ENCODE results near the gene ASB15. TPM values are rescaled to one million over a fixed set of nuclear protein-coding genes. Genes with fewer than 3 reads are reported as not detected.
A peak's percentile ranks its signal among the peaks of the same experiment; 100 is the strongest.
"Not testable (repeated sequence)": the region's sequence is repeated elsewhere in the genome, so short reads cannot be mapped to it uniquely, and the experiment has no call there.

The ASB15 gene
- total RNA-seq, result 2.6 TPM

- H3K9ac ChIP-seq (ENCODE audit: low read depth in 1 of 3, low read length in 3 of 3), result peak within 1 kb of the TSS; percentile 79 to 93 (median 81)
- H3K4me1 ChIP-seq (ENCODE audit: control insufficient read depth in 3 of 3, insufficient read depth in 3 of 3, low read length in 3 of 3), result peaks cover 9 to 14% (median 9%) of the 10 kb centered on the region in 3 donors
- H3K36me3 ChIP-seq (ENCODE audit: control insufficient read depth in 3 of 3, insufficient read depth in 3 of 3, low read length in 3 of 3), result peaks cover 0 to 3% (median 0%) of the 10 kb centered on the region in 3 donors
- H3K9me3 ChIP-seq (ENCODE audit: control insufficient read depth in 3 of 3, low read length in 3 of 3), result no peaks in the 10 kb centered on the region
- peak within 1 kb of the TSS; percentile 96 for H3K27ac ChIP-seq (ENCODE audit: low read depth, low read length)
- H3K27me3 ChIP-seq (ENCODE audit: control insufficient read depth in 3 of 3, insufficient read depth in 3 of 3, low read length in 3 of 3), result no peaks in the 10 kb centered on the region
- peak within 1 kb of the TSS; percentile 57 to 81 (median 57) for H3K4me3 ChIP-seq (ENCODE audit: low read length in 3 of 3)
These were observed at the start of gene ASB15 for GRCh38 chr7:123601530-123601929. Gene ASB15 (plus strand): TSS chr7:123601821. CDS start chr7:123614503, 12,682 bp downstream.

- Histone ChIP-seq H3K36me3 (ENCODE audit: control insufficient read depth in 3 of 3, insufficient read depth in 3 of 3, low read length in 3 of 3) (peaks cover 3 to 26% (median 24%) of the 10 kb centered on the region in 3 donors), H3K4me1 (ENCODE audit: control insufficient read depth in 3 of 3, insufficient read depth in 3 of 3, low read length in 3 of 3) (peaks cover 4 to 28% (median 18%) of the 10 kb centered on the region in 3 donors)
- not testable (repeated sequence) for H3K9me3 ChIP-seq (ENCODE audit: control insufficient read depth in 3 of 3, low read length in 3 of 3); H3K9ac ChIP-seq (ENCODE audit: low read depth in 1 of 3, low read length in 3 of 3); H3K27me3 ChIP-seq (ENCODE audit: control insufficient read depth in 3 of 3, insufficient read depth in 3 of 3, low read length in 3 of 3); H3K27ac ChIP-seq (ENCODE audit: low read depth, low read length); H3K4me3 ChIP-seq (ENCODE audit: low read length in 3 of 3)
These were observed 49.5 kb upstream of the ASB15 start for GRCh38 chr7:123552134-123552533.

GRCh38 chr7:123552641-123553040 is 49.0 kb upstream of the ASB15 start:
- no peaks in the 10 kb centered on the region for H3K9me3 ChIP-seq (ENCODE audit: control insufficient read depth in 3 of 3, low read length in 3 of 3)
- no peak overlapping the region for H3K4me3 ChIP-seq (ENCODE audit: low read length in 3 of 3)
- peaks cover 3 to 26% (median 24%) of the 10 kb centered on the region in 3 donors for H3K36me3 ChIP-seq (ENCODE audit: control insufficient read depth in 3 of 3, insufficient read depth in 3 of 3, low read length in 3 of 3)
- no peaks in the 10 kb centered on the region for H3K27me3 ChIP-seq (ENCODE audit: control insufficient read depth in 3 of 3, insufficient read depth in 3 of 3, low read length in 3 of 3)
- H3K4me1 ChIP-seq (ENCODE audit: control insufficient read depth in 3 of 3, insufficient read depth in 3 of 3, low read length in 3 of 3), result peaks cover 4 to 28% (median 18%) of the 10 kb centered on the region in 3 donors
- H3K9ac ChIP-seq (ENCODE audit: low read depth in 1 of 3, low read length in 3 of 3), result no peak overlapping the region
- no peak overlapping the region for H3K27ac ChIP-seq (ENCODE audit: low read depth, low read length)

GRCh38 chr7:123553159-123553558 is 48.5 kb upstream of the ASB15 start:
- Histone ChIP-seq H3K36me3 (ENCODE audit: control insufficient read depth in 3 of 3, insufficient read depth in 3 of 3, low read length in 3 of 3) (peaks cover 3 to 24% (median 23%) of the 10 kb centered on the region in 3 donors), H3K4me1 (ENCODE audit: control insufficient read depth in 3 of 3, insufficient read depth in 3 of 3, low read length in 3 of 3) (peaks cover 4 to 28% (median 20%) of the 10 kb centered on the region in 3 donors), H3K27ac (ENCODE audit: low read depth, low read length) (no peak overlapping the region)

GRCh38 chr7:123555484-123555883 is 46.1 kb upstream of the ASB15 start:
- Histone ChIP-seq H3K36me3 (ENCODE audit: control insufficient read depth in 3 of 3, insufficient read depth in 3 of 3, low read length in 3 of 3) (peaks cover 3 to 17% (median 9%) of the 10 kb centered on the region in 3 donors), H3K4me1 (ENCODE audit: control insufficient read depth in 3 of 3, insufficient read depth in 3 of 3, low read length in 3 of 3) (peaks cover 4 to 28% (median 23%) of the 10 kb centered on the region in 3 donors), H3K9ac (ENCODE audit: low read depth in 1 of 3, low read length in 3 of 3) (no peak overlapping the region), H3K27ac (ENCODE audit: low read depth, low read length) (no peak overlapping the region), H3K27me3 (ENCODE audit: control insufficient read depth in 3 of 3, insufficient read depth in 3 of 3, low read length in 3 of 3) (no peaks in the 10 kb centered on the region), H3K4me3 (ENCODE audit: low read length in 3 of 3) (peak overlapping the region in 1 of 3 donors; percentile 25), H3K9me3 (ENCODE audit: control insufficient read depth in 3 of 3, low read length in 3 of 3) (no peaks in the 10 kb centered on the region)

More at GRCh38 chr7:123553159-123553558, 48.5 kb upstream of the ASB15 start:
- Histone ChIP-seq H3K27me3 (ENCODE audit: control insufficient read depth in 3 of 3, insufficient read depth in 3 of 3, low read length in 3 of 3) (no peaks in the 10 kb centered on the region), H3K9me3 (ENCODE audit: control insufficient read depth in 3 of 3, low read length in 3 of 3) (no peaks in the 10 kb centered on the region), H3K9ac (ENCODE audit: low read depth in 1 of 3, low read length in 3 of 3) (no peak overlapping the region), H3K4me3 (ENCODE audit: low read length in 3 of 3) (no peak overlapping the region)

GRCh38 chr7:123557016-123557397 is 44.6 kb upstream of the ASB15 start:
- H3K4me1 ChIP-seq (ENCODE audit: control insufficient read depth in 3 of 3, insufficient read depth in 3 of 3, low read length in 3 of 3), result peaks cover 4 to 28% (median 23%) of the 10 kb centered on the region in 3 donors
- peak overlapping the region; percentile 93 to 96 (median 96) for H3K9ac ChIP-seq (ENCODE audit: low read depth in 1 of 3, low read length in 3 of 3)
- H3K27ac ChIP-seq (ENCODE audit: low read depth, low read length), result peak overlapping the region; percentile 92
- peaks cover 3 to 17% (median 9%) of the 10 kb centered on the region in 3 donors for H3K36me3 ChIP-seq (ENCODE audit: control insufficient read depth in 3 of 3, insufficient read depth in 3 of 3, low read length in 3 of 3)
- H3K9me3 ChIP-seq (ENCODE audit: control insufficient read depth in 3 of 3, low read length in 3 of 3), result no peaks in the 10 kb centered on the region
- peak overlapping the region; percentile 87 to 96 (median 95) for H3K4me3 ChIP-seq (ENCODE audit: low read length in 3 of 3)
- H3K27me3 ChIP-seq (ENCODE audit: control insufficient read depth in 3 of 3, insufficient read depth in 3 of 3, low read length in 3 of 3), result no peaks in the 10 kb centered on the region

- no peaks in the 10 kb centered on the region for H3K27me3 ChIP-seq (ENCODE audit: control insufficient read depth in 3 of 3, insufficient read depth in 3 of 3, low read length in 3 of 3)
- peaks cover 3 to 15% (median 7%) of the 10 kb centered on the region in 3 donors for H3K36me3 ChIP-seq (ENCODE audit: control insufficient read depth in 3 of 3, insufficient read depth in 3 of 3, low read length in 3 of 3)
- H3K9ac ChIP-seq (ENCODE audit: low read depth in 1 of 3, low read length in 3 of 3), result peak within 1 kb of the TSS; percentile 93 to 96 (median 96)
- H3K9me3 ChIP-seq (ENCODE audit: control insufficient read depth in 3 of 3, low read length in 3 of 3), result no peaks in the 10 kb centered on the region
- H3K27ac ChIP-seq (ENCODE audit: low read depth, low read length), result peak within 1 kb of the TSS; percentile 92
- peaks cover 4 to 26% (median 23%) of the 10 kb centered on the region in 3 donors for H3K4me1 ChIP-seq (ENCODE audit: control insufficient read depth in 3 of 3, insufficient read depth in 3 of 3, low read length in 3 of 3)
- peak within 1 kb of the TSS; percentile 87 to 96 (median 95) for H3K4me3 ChIP-seq (ENCODE audit: low read length in 3 of 3)
These were observed 44.0 kb upstream of the ASB15 start, which contains the start of gene NDUFA5 for GRCh38 chr7:123557398-123558288. Gene NDUFA5 (minus strand): TSS chr7:123557818. CDS start chr7:123557795, 23 bp downstream.

- Histone ChIP-seq H3K27ac (ENCODE audit: low read depth, low read length) (peak overlapping the region; percentile 92), H3K9me3 (ENCODE audit: control insufficient read depth in 3 of 3, low read length in 3 of 3) (no peaks in the 10 kb centered on the region), H3K36me3 (ENCODE audit: control insufficient read depth in 3 of 3, insufficient read depth in 3 of 3, low read length in 3 of 3) (peaks cover 0 to 8% (median 2%) of the 10 kb centered on the region in 3 donors), H3K4me3 (ENCODE audit: low read length in 3 of 3) (peak overlapping the region; percentile 87 to 96 (median 95)), H3K9ac (ENCODE audit: low read depth in 1 of 3, low read length in 3 of 3) (peak overlapping the region; percentile 74 to 96 (median 86)), H3K4me1 (ENCODE audit: control insufficient read depth in 3 of 3, insufficient read depth in 3 of 3, low read length in 3 of 3) (peaks cover 4 to 23% (median 23%) of the 10 kb centered on the region in 3 donors), H3K27me3 (ENCODE audit: control insufficient read depth in 3 of 3, insufficient read depth in 3 of 3, low read length in 3 of 3) (no peaks in the 10 kb centered on the region)
These were observed 43.2 kb upstream of the ASB15 start for GRCh38 chr7:123558289-123558874.

- no peak overlapping the region for H3K4me3 ChIP-seq (ENCODE audit: low read length in 3 of 3)
- no peaks in the 10 kb centered on the region for H3K27me3 ChIP-seq (ENCODE audit: control insufficient read depth in 3 of 3, insufficient read depth in 3 of 3, low read length in 3 of 3)
- H3K9me3 ChIP-seq (ENCODE audit: control insufficient read depth in 3 of 3, low read length in 3 of 3), result no peaks in the 10 kb centered on the region
- H3K9ac ChIP-seq (ENCODE audit: low read depth in 1 of 3, low read length in 3 of 3), result no peak overlapping the region
- no peaks in the 10 kb centered on the region for H3K36me3 ChIP-seq (ENCODE audit: control insufficient read depth in 3 of 3, insufficient read depth in 3 of 3, low read length in 3 of 3)
- H3K4me1 ChIP-seq (ENCODE audit: control insufficient read depth in 3 of 3, insufficient read depth in 3 of 3, low read length in 3 of 3), result peaks cover 0 to 4% (median 0%) of the 10 kb centered on the region in 3 donors
- no peak overlapping the region for H3K27ac ChIP-seq (ENCODE audit: low read depth, low read length)
These were observed 39.5 kb upstream of the ASB15 start for GRCh38 chr7:123562121-123562520.

Data from skeletal muscle tissue (tissue), 4 donors.